AG09319 (cell line): Measurements from ENCODE around the gene RBBP8.

Source experiments
- DNase-seq: peaks from one replicate; pipeline ENCODE4 v3.0.0-alpha.2; 2010; ENCODE audit warnings: low read depth; ENCODE audit errors: extremely low read depth
- TF ChIP-seq, protein P1 (sequence below): IDR thresholded peaks from 2 replicates; pipeline ENCODE4 v1.5.1; 2011; ENCODE audit warnings: low read depth, mild to moderate bottlenecking, inconsistent platforms, low read length, moderate library complexity

Gene RBBP8

DNA sequence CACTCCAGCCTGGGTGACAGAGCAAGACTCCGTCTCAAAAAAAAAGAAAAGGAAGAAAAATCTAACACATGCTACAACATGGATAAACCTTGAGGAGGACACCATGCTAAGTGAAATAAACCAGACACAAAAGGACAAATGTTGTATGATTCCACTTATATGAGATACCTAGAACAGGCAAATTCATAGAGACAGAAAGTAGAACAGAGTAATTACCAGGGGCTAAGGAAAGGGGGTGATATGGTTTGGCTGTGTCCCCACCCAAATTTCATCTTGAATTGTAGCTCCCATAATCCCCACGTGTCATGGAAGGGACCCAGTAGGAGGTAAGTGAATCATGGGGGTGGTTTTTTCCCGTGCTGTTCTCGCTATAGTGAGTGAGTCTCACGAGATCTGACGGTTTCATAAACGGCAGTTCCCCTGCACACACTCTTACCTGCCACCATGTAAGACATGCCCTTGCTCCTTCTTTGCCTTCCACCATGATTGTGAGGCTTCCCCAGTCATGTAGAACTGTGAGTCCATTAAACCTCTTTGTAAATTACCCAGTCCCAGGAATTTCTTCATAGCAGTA lies 110.8 kb downstream of the RBBP8 start:
- no peak for DNase-seq
- TF ChIP-seq, protein P1, sequence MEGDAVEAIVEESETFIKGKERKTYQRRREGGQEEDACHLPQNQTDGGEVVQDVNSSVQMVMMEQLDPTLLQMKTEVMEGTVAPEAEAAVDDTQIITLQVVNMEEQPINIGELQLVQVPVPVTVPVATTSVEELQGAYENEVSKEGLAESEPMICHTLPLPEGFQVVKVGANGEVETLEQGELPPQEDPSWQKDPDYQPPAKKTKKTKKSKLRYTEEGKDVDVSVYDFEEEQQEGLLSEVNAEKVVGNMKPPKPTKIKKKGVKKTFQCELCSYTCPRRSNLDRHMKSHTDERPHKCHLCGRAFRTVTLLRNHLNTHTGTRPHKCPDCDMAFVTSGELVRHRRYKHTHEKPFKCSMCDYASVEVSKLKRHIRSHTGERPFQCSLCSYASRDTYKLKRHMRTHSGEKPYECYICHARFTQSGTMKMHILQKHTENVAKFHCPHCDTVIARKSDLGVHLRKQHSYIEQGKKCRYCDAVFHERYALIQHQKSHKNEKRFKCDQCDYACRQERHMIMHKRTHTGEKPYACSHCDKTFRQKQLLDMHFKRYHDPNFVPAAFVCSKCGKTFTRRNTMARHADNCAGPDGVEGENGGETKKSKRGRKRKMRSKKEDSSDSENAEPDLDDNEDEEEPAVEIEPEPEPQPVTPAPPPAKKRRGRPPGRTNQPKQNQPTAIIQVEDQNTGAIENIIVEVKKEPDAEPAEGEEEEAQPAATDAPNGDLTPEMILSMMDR, result no peak

DNA sequence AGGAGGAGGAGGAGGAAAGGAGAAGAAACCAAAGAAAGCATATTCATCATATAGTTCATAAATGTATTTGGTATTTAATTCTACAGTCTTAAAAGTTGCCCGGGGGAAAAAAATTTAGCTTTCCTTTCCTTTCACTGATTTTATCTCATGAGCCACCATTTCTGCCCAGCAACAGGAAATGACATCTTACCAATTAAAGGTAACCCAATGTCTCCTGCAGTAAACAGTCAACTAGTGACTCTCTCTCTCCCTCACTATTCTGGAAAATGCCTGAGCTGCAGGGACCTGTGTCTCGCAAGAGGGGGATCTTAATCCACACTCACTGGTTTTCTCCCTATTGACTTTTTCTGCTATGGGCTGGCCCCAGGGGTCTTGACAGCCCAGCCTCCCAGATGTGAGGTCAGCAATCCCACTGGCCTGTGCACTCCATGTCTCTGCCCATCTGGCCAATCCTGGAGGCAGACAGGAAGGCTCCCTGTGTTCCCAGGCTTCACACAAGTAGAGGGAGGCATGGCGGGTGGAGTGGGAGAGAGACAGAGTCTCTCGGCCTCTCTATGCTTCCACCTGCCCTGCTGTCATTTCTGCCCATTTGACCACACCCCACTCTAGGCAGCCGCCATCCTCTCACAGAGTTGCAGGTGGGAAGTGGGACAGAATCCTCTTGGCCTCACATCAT lies 116.7 kb downstream of the RBBP8 start:
- no peak for DNase-seq
- TF ChIP-seq, protein P1, result no peak

DNA sequence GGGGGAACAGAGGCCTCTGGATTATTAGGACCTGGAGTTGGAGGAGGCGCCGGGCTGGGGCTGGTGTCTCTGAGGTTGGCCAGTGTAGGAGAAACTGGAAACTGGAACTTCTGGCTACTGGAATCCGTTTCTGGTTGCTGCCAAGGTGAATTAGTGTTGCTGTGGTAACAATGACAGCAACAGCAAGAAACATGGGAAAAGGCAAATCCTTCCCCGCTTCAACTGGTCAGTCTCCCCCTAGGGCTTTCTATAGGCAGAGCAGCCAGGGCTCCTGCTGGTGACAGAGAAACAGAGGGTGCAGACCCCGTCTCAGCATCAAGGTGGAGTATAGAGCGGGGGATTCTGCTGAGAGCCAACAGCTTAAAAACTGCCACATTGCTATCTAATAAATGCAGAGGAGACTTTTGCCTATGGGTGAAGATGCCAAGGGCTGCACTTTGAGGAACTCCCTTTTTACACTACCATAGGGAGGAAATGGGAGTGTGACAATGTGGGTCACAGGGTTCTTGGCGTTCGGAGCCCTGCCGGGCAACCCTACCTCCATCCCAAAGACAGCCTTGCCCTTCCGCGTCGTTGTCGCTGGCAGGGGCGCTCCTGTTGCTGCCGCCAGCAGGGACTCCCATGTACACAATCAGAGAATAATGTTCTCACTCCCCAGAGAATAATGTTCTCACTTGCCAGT lies 120.8 kb downstream of the RBBP8 start:
- TF ChIP-seq, protein P1, result peak; percentile 54
- peak; percentile 76 for DNase-seq

DNA sequence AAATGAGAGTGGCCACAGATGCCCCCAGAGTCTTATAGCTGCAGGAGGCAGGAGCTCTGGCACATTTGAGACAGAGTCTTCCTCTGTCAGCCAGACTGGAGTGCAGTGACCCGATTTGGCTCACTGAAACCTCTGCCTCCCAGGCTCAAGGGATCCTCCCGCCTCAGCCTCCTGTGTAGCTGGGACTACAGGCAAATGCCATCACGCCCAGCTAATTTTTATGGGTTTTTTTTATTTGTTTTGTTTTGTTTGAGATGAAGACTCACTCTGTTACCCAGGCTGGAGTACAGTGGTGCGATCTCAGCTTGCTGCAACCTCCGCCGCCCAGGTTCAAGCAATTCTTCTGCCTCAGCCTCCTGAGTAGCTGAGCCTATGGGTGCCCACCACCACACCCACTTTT lies 121.4 kb downstream of the RBBP8 start:
- TF ChIP-seq, protein P1, result no peak
- no peak for DNase-seq

DNA sequence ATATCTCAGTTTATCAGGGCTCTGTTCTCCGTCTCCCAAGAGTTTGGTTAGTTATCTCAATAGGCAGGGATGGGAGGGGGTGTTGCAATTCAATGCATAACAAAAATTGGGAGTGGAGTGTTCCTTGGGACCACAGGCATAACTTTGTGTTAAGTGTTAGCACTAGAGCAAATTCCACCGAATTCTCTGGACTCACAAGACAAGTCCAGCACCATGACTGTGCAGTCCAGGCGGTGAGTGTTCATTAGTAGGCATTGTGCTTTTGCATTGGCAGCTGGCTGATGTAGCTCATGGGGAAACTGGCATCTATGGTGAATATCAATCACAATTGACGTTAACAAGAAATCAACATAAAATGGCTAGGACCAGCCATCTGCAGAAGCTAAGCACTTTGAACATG lies 123.2 kb downstream of the RBBP8 start:
- TF ChIP-seq, protein P1, result no peak
- DNase-seq, result no peak

DNA sequence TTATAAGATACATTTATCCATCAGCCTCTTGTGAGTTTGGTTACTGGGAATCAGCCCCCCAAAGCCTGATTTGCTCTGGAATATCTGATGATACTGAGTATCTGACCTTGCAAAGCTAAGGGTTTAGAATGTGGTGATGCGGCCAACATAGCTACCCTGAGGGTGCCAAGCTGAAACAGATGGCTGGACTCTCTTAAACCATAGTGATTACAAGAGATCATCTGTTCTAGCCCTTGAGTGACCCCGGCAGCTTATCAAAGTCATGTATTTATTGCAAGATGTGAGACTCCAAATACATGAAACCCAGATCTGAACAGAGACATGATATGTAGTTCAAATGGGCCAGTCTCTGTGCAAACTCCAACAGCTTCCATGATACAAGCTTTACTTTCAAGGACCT lies 124.0 kb downstream of the RBBP8 start:
- TF ChIP-seq, protein P1, result no peak
- no peak for DNase-seq

DNA sequence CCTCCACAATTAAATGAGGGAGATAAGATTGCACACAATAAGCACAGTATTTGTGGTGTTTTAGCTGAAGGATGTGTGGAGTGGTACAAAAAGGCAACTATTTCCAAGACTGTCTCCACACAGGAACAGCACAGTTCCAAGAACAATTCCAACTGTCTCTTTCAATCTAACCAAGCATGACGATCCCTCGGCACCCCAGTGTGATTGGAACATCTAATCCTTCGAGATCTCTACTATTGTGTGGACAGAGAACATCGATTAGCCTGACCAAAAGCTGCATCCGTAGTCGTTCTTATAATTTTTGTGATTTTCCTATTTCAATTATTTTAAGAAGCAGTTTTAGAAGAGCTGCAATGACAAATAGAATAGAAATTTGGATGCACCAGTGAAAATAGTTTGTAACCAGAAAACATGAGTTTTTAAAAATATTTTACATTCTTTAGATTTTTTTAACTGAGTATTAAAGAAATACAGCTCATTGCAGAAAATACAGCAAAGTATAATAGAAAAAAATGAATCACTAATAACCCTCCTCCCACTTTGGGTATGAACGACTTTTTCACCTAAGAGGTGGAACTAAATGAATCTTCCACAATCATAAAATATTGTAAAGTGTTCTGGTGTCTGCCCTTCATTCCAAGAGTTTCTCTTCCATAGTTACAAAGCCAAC lies 125.8 kb downstream of the RBBP8 start:
- TF ChIP-seq, protein P1, result no peak
- DNase-seq, result no peak
